ENCODE measurements around the gene SLC25A19. TPM values are rescaled to one million over a fixed set of nuclear protein-coding genes. Genes with fewer than 3 reads are reported as not detected.

The SLC25A19 gene
- total and polyA plus RNA-seq, 2 donors (not counting 1 experiment from before 2014, with no cell fraction given): 36.8 to 46.4 TPM

DNA sequence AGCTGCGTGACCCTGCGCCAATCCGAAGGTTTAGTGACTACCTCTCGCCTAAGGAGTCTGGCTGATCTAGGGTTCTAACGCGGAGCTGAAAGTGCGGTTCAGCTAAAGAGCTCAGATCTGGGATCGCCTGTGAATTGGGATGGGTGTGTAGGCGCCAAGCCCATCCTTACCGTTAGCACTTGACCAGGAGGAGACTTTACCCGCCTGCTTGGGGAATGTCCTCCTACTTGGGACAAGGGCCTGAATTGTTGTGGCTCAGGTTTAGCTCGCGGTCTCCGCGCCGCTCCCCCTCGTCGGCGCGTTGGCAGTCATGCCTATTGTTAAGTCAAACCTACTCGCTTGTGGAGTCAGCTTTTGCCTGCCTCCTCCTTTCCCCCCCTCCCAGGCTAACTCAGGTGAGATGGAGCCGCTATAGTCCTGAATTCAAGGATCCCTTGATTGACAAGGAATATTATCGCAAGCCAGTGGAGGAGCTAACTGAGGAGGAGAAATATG is 27.1 kb downstream of the SLC25A19 start:
- H3K79me2 ChIP-seq (ENCODE audit: control insufficient read depth, insufficient read depth, low read length): peaks cover 73% of the 10 kb centered on the region
- H3K9me3 ChIP-seq (ENCODE audit: control extremely low read depth in 1 of 3, control insufficient read depth in 2 of 3, insufficient read depth in 1 of 3, low read length in 2 of 3): no peaks in the 10 kb centered on the region
- Mint-ChIP-seq H3K9me3 (ENCODE audit: insufficient read depth) (no peaks in the 10 kb centered on the region), H3K27me3 (no peaks in the 10 kb centered on the region), H3K4me1 (peaks cover 47% of the 10 kb centered on the region), H3K4me3 (peak overlapping the region; percentile 97), H3K27ac (peak overlapping the region; percentile 100)
- H3K4me1 ChIP-seq (ENCODE audit: control insufficient read depth in 2 of 2, insufficient read depth in 2 of 2, low read length in 2 of 2): peaks cover 25% of the 10 kb centered on the region in 2 donors
- CTCF ChIA-PET: interaction anchor here (0.7 to 4.9 kb wide), 12 partner anchors 9 to 488 kb away, joined by 3 to 62 read pairs (median 8); partner anchors contain the start of genes MIF4GD and SLC25A19
- H3K4me3 ChIP-seq (ENCODE audit: control extremely low read depth in 1 of 5, extremely low read depth in 1 of 5, insufficient read depth in 1 of 5, low read depth in 2 of 5, low read length in 4 of 5): peak overlapping the region; percentile 59 to 96 (median 95)
- TF ChIP-seq, protein P1, sequence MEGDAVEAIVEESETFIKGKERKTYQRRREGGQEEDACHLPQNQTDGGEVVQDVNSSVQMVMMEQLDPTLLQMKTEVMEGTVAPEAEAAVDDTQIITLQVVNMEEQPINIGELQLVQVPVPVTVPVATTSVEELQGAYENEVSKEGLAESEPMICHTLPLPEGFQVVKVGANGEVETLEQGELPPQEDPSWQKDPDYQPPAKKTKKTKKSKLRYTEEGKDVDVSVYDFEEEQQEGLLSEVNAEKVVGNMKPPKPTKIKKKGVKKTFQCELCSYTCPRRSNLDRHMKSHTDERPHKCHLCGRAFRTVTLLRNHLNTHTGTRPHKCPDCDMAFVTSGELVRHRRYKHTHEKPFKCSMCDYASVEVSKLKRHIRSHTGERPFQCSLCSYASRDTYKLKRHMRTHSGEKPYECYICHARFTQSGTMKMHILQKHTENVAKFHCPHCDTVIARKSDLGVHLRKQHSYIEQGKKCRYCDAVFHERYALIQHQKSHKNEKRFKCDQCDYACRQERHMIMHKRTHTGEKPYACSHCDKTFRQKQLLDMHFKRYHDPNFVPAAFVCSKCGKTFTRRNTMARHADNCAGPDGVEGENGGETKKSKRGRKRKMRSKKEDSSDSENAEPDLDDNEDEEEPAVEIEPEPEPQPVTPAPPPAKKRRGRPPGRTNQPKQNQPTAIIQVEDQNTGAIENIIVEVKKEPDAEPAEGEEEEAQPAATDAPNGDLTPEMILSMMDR (IDR thresholded peaks at IDR 0.05): no peak
- TF ChIP-seq EZH2 (IDR thresholded peaks at IDR 0.05; ENCODE audit: borderline replicate concordance, insufficient read depth, low read depth, low read length, poor library complexity, severe bottlenecking): no peak
- peak overlapping the region; percentile 94 for H3K9ac ChIP-seq (ENCODE audit: low read length)
- peaks cover 0 to 22% of the 10 kb centered on the region in 2 experiments for H3K36me3 ChIP-seq (replicated peaks in 1 of 2; ENCODE audit: control extremely low read depth in 1 of 2, control insufficient read depth in 1 of 2, extremely low read depth in 1 of 2, insufficient read depth in 2 of 2, low read length in 1 of 2)
- peak overlapping the region; percentile 95 to 99 for H3K27ac ChIP-seq (ENCODE audit: low read length in 2 of 2)
- peaks cover 16% of the 10 kb centered on the region for H4K20me1 ChIP-seq (ENCODE audit: control insufficient read depth, insufficient read depth, low read length, poor library complexity, severe bottlenecking)
- intact Hi-C loops (cut with micrococcal nuclease): no loop called here
- DNase-seq (no peak), ATAC-seq (ENCODE audit: low read depth) (no peak)
- 1% methylated on average over 22 of the region's 23 CpGs for WGBS (ENCODE audit: insufficient coverage)
- no peaks in the 10 kb centered on the region for H3K27me3 ChIP-seq (replicated peaks in 1 of 4; ENCODE audit: control extremely low read depth in 1 of 4, control insufficient read depth in 3 of 4, insufficient read depth in 4 of 4, low read length in 3 of 4)
- peak overlapping the region; percentile 88 for H3K4me2 ChIP-seq (replicated peaks; ENCODE audit: low read depth, low read length, poor library complexity, severe bottlenecking)
- POLR2A ChIA-PET: interaction anchor here (0.6 to 3.2 kb wide), 11 partner anchors 9 to 194 kb away, joined by 4 to 41 read pairs (median 7); partner anchors contain the start of genes GRB2, MIF4GD, SLC25A19 and TMEM94
- H2AFZ ChIP-seq (ENCODE audit: insufficient read depth, low read depth, low read length, poor library complexity, severe bottlenecking): peak overlapping the region; percentile 87

All from B cell (primary cell).